ENCODE results near the gene MYO1G. TPM values are rescaled to one million over a fixed set of nuclear protein-coding genes. Genes with fewer than 3 reads are reported as not detected.

Gene MYO1G
- total and polyA plus RNA-seq, 10 of the 15 experiments (the other 5 are each of a cell fraction or from before 2014, with no cell fraction given): 1.8 to 232 (median 134) TPM

DNA sequence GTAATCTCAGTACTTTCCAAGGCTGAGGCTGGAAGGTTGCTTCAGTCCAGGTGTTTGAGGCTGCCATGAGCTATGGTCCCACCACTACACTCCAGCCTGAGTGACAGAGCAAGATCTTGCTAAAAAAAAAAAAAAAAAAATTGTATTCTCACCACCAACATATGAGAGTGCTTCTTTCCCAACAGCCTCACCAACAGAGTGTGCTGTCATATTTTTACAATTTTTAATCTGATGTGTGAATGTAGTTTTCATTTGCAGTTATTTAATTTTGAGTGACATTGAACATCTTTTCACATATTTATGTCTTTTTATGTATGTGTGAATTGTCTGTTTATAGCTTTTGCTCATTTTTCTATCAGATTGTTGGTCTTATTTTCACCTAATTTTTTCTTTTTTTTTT, 35.2 kb downstream of the MYO1G start:
- intact Hi-C loops (cut with micrococcal nuclease; ENCODE audit: unreplicated experiment): no loop called here
- Histone ChIP-seq H3K79me2 (ENCODE audit: control insufficient read depth, insufficient read depth, low read length) (no peaks in the 10 kb centered on the region), H3K27me3 (replicated peaks in 1 of 2; ENCODE audit: control insufficient read depth in 2 of 2, insufficient read depth in 2 of 2, low read length in 1 of 2) (peaks cover 0 to 3% of the 10 kb centered on the region in 2 experiments; a peak in 1 of 4 replicates), H2AFZ (ENCODE audit: control insufficient read depth, low read depth, low read length) (no peak overlapping the region), H3K4me1 (ENCODE audit: control insufficient read depth, insufficient read depth, low read length) (no peaks in the 10 kb centered on the region), H4K20me1 (ENCODE audit: control insufficient read depth, insufficient read depth) (no peaks in the 10 kb centered on the region), H3K36me3 (ENCODE audit: control insufficient read depth in 2 of 2, insufficient read depth in 2 of 2, low read length in 1 of 2) (no peaks in the 10 kb centered on the region), H3K9ac (ENCODE audit: control insufficient read depth, insufficient read depth, low read length) (no peak overlapping the region), H3K4me3 (no peak overlapping the region), H3K9me3 (replicated peaks; ENCODE audit: control insufficient read depth, insufficient read depth, low read length) (no peaks in the 10 kb centered on the region), H3K4me2 (ENCODE audit: control insufficient read depth, insufficient read depth) (no peak overlapping the region), H3K27ac (ENCODE audit: control insufficient read depth, insufficient read depth) (no peak overlapping the region)
- no TSS peak for BruUV-seq (replicated peaks)
- no peak for DNase-seq (ENCODE audit: low read depth, low spot score)
- in situ Hi-C loops (cut with MboI): no loop called here
- TF ChIP-seq, protein P1, sequence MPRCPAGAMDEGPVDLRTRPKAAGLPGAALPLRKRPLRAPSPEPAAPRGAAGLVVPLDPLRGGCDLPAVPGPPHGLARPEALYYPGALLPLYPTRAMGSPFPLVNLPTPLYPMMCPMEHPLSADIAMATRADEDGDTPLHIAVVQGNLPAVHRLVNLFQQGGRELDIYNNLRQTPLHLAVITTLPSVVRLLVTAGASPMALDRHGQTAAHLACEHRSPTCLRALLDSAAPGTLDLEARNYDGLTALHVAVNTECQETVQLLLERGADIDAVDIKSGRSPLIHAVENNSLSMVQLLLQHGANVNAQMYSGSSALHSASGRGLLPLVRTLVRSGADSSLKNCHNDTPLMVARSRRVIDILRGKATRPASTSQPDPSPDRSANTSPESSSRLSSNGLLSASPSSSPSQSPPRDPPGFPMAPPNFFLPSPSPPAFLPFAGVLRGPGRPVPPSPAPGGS (IDR thresholded peaks at IDR 0.05; ENCODE audit: borderline replicate concordance, insufficient read depth, low read depth, low read length, poor library complexity, severe bottlenecking): no peak
- TF ChIP-seq CHD2 (IDR thresholded peaks at IDR 0.05; ENCODE audit: borderline replicate concordance, low read depth, low read length) (no peak), ZZZ3 (IDR thresholded peaks at IDR 0.05; ENCODE audit: control insufficient read depth, insufficient read length, low read depth) (no peak), IRF4 (IDR thresholded peaks at IDR 0.05; ENCODE audit: low read depth, low read length) (no peak)
- TF ChIP-seq, protein P2, sequence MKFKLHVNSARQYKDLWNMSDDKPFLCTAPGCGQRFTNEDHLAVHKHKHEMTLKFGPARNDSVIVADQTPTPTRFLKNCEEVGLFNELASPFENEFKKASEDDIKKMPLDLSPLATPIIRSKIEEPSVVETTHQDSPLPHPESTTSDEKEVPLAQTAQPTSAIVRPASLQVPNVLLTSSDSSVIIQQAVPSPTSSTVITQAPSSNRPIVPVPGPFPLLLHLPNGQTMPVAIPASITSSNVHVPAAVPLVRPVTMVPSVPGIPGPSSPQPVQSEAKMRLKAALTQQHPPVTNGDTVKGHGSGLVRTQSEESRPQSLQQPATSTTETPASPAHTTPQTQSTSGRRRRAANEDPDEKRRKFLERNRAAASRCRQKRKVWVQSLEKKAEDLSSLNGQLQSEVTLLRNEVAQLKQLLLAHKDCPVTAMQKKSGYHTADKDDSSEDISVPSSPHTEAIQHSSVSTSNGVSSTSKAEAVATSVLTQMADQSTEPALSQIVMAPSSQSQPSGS (IDR thresholded peaks at IDR 0.05; ENCODE audit: low read length): no peak
- no peak for ATAC-seq
- ChIA-PET CTCF (interaction anchor here (1.2 to 1.3 kb wide), 2 partner anchors 30 to 192 kb away, joined by 3 to 5 read pairs; no protein-coding TSS in a partner anchor), RAD21 (ENCODE audit: unreplicated experiment) (no interaction called here), POLR2A (interaction anchor here (0.7 kb wide), 2 partner anchors 13 to 16 kb away, joined by 3 to 5 read pairs; no protein-coding TSS in a partner anchor), SMC1A (ENCODE audit: uncharacterized antibody, unreplicated experiment) (interaction anchor here (0.6 to 0.9 kb wide), 2 partner anchors 62 to 89 kb away, joined by 3 to 6 read pairs; no protein-coding TSS in a partner anchor)
- no peak for FAIRE-seq

Data from GM12878 (cell line).